Mesendoderm (in vitro differentiated cells): ENCODE data around the gene SULF2.

ENCODE experiments used
- DNase-seq: peaks from one replicate; pipeline ENCODE4 v3.0.0; 2013
- H2AK5ac ChIP-seq: 2 replicates; pipeline ENCODE4 v1.6.1; 2013; ENCODE audit warnings: low read length, inconsistent platforms
- H2BK120ac ChIP-seq: 2 replicates; pipeline ENCODE4 v1.6.1; 2013; ENCODE audit warnings: low read depth, mild to moderate bottlenecking, low read length, moderate library complexity, mixed read lengths
- H2BK15ac ChIP-seq: replicated peaks from 2 replicates; pipeline ENCODE4 v1.6.1; 2013; ENCODE audit warnings: low read depth, mild to moderate bottlenecking, moderate library complexity
- H2BK5ac ChIP-seq: 2 replicates; pipeline ENCODE4 v1.6.1; 2013; ENCODE audit warnings: low read length, inconsistent platforms
- H3K18ac ChIP-seq: 2 replicates; pipeline ENCODE4 v1.6.1; 2013; ENCODE audit warnings: mild to moderate bottlenecking, low read length, mixed read lengths
- H3K23ac ChIP-seq: one replicate; pipeline ENCODE4 v1.6.1; 2013; ENCODE audit warnings: low read length
- H3K27ac ChIP-seq: 2 replicates; pipeline ENCODE4 v1.5.1; 2013; ENCODE audit warnings: low read depth, mild to moderate bottlenecking, inconsistent platforms, low read length, moderate library complexity
- H3K27me3 ChIP-seq: 2 replicates; pipeline ENCODE4 v1.6.1; 2013; ENCODE audit warnings: low read length, control low read depth, mild to moderate bottlenecking, inconsistent platforms; ENCODE audit not compliant: insufficient read depth, poor library complexity
- H3K36me3 ChIP-seq: 2 replicates; pipeline ENCODE4 v1.6.1; 2013; ENCODE audit warnings: low read length, inconsistent platforms; ENCODE audit not compliant: control insufficient read depth, insufficient read depth
- H3K4ac ChIP-seq: one replicate; pipeline ENCODE4 v1.6.1; 2013; ENCODE audit warnings: low read depth, mild to moderate bottlenecking, low read length, moderate library complexity
- H3K4me1 ChIP-seq: 2 replicates; pipeline ENCODE4 v1.6.1; 2013; ENCODE audit warnings: low read depth, low read length, inconsistent platforms; ENCODE audit not compliant: control insufficient read depth
- H3K4me2 ChIP-seq: 2 replicates; pipeline ENCODE4 v1.6.1; 2013; ENCODE audit warnings: low read length
- H3K4me3 ChIP-seq: 2 replicates; pipeline ENCODE4 v1.5.1; 2013; ENCODE audit warnings: mild to moderate bottlenecking, low read length
- H3K56ac ChIP-seq: one replicate; pipeline ENCODE4 v1.6.1; 2013; ENCODE audit warnings: low read length
- H3K79me1 ChIP-seq: 2 replicates; pipeline ENCODE4 v1.6.1; 2013; ENCODE audit warnings: low read length, inconsistent platforms
- H3K79me2 ChIP-seq: 2 replicates; pipeline ENCODE4 v1.6.1; 2013; ENCODE audit warnings: mild to moderate bottlenecking, low read length; ENCODE audit not compliant: control insufficient read depth, insufficient read depth
- H3K9ac ChIP-seq: 2 replicates; pipeline ENCODE4 v1.6.1; 2013; ENCODE audit warnings: low read length, inconsistent platforms
- H4K5ac ChIP-seq: one replicate; pipeline ENCODE4 v1.6.1; 2013; ENCODE audit warnings: low read length
- H4K8ac ChIP-seq: one replicate; pipeline ENCODE4 v1.6.1; 2013; ENCODE audit warnings: low read depth, mild to moderate bottlenecking, control low read depth, low read length, moderate library complexity
- WGBS: extraction: QIAGEN DNeasy Blood & Tissue Kit; methylation state at CpG from one replicate; pipeline ENCODE4 v1.1.7; 2013; ENCODE audit warnings: low lambda C conversion rate, missing lambda C conversion rate; ENCODE audit not compliant: insufficient coverage; ENCODE audit errors: extremely low coverage; 5-methylcytosine and 5-hydroxymethylcytosine counted together

The SULF2 gene

GRCh38 chr20:47666304-47666703 is 119.0 kb downstream of the SULF2 start:
- no peaks in the 10 kb centered on the region for H3K79me1 ChIP-seq
- H3K18ac ChIP-seq = no peak overlapping the region
- no peaks in the 10 kb centered on the region for H3K27me3 ChIP-seq
- H3K4me1 ChIP-seq = no peaks in the 10 kb centered on the region
- no peak overlapping the region for H3K9ac ChIP-seq
- no peak overlapping the region for H2BK15ac ChIP-seq
- no peaks in the 10 kb centered on the region for H3K79me2 ChIP-seq
- H3K4me3 ChIP-seq = no peak overlapping the region
- no CpG with 5 or more reads among the region's 19 CpGs for WGBS
- no peak for DNase-seq
- no peak overlapping the region for H4K8ac ChIP-seq
- no peak overlapping the region for H2BK120ac ChIP-seq
- H3K4me2 ChIP-seq = no peak overlapping the region
- no peak overlapping the region for H3K56ac ChIP-seq
- H4K5ac ChIP-seq = no peak overlapping the region
- H2BK5ac ChIP-seq = no peak overlapping the region
- no peak overlapping the region for H2AK5ac ChIP-seq
- no peaks in the 10 kb centered on the region for H3K36me3 ChIP-seq
- H3K4ac ChIP-seq = no peak overlapping the region
- H3K27ac ChIP-seq = no peak overlapping the region
- no peak overlapping the region for H3K23ac ChIP-seq

GRCh38 chr20:47665221-47665991 is 119.9 kb downstream of the SULF2 start:
- no peaks in the 10 kb centered on the region for H3K36me3 ChIP-seq

GRCh38 chr20:47664744-47665143 is 120.5 kb downstream of the SULF2 start:
- Histone ChIP-seq H3K9ac (no peak overlapping the region), H3K79me1 (no peaks in the 10 kb centered on the region), H3K4me2 (no peak overlapping the region), H3K27ac (no peak overlapping the region), H3K56ac (no peak overlapping the region), H2BK5ac (no peak overlapping the region), H3K79me2 (no peaks in the 10 kb centered on the region), H3K18ac (no peak overlapping the region), H3K27me3 (no peaks in the 10 kb centered on the region), H4K5ac (no peak overlapping the region), H2BK120ac (no peak overlapping the region), H2AK5ac (no peak overlapping the region), H3K4me3 (no peak overlapping the region), H3K4me1 (no peaks in the 10 kb centered on the region), H3K23ac (no peak overlapping the region), H2BK15ac (no peak overlapping the region), H3K4ac (no peak overlapping the region), H4K8ac (no peak overlapping the region), H3K36me3 (no peaks in the 10 kb centered on the region)
- no CpG with 5 or more reads among the region's 12 CpGs for WGBS
- no peak for DNase-seq

More at GRCh38 chr20:47665221-47665991, 119.9 kb downstream of the SULF2 start:
- Histone ChIP-seq H2BK5ac (no peak overlapping the region), H4K5ac (no peak overlapping the region), H3K4ac (no peak overlapping the region), H3K79me1 (no peaks in the 10 kb centered on the region), H2AK5ac (no peak overlapping the region), H3K4me3 (no peak overlapping the region), H3K23ac (no peak overlapping the region), H3K56ac (no peak overlapping the region), H3K79me2 (no peaks in the 10 kb centered on the region), H2BK15ac (no peak overlapping the region), H3K9ac (no peak overlapping the region), H3K27me3 (no peaks in the 10 kb centered on the region), H3K4me1 (no peaks in the 10 kb centered on the region), H3K18ac (no peak overlapping the region), H2BK120ac (no peak overlapping the region), H3K27ac (no peak overlapping the region), H3K4me2 (no peak overlapping the region), H4K8ac (no peak overlapping the region)
- DNase-seq = no peak
- WGBS = no CpG with 5 or more reads among the region's 27 CpGs

- Histone ChIP-seq H3K4me2 (no peak overlapping the region), H3K9ac (no peak overlapping the region), H4K8ac (no peak overlapping the region), H3K27ac (no peak overlapping the region), H2BK120ac (no peak overlapping the region), H2AK5ac (no peak overlapping the region), H3K36me3 (no peaks in the 10 kb centered on the region), H2BK15ac (no peak overlapping the region), H3K23ac (no peak overlapping the region), H4K5ac (no peak overlapping the region), H3K27me3 (no peaks in the 10 kb centered on the region), H2BK5ac (no peak overlapping the region), H3K79me1 (no peaks in the 10 kb centered on the region), H3K4ac (no peak overlapping the region), H3K4me3 (no peak overlapping the region), H3K56ac (no peak overlapping the region), H3K4me1 (no peaks in the 10 kb centered on the region), H3K79me2 (no peaks in the 10 kb centered on the region), H3K18ac (no peak overlapping the region)
- WGBS = no CpG with 5 or more reads among the region's 2 CpGs
- DNase-seq = no peak
Observed at GRCh38 chr20:47664068-47664437, 121.2 kb downstream of the SULF2 start.

GRCh38 chr20:47663354-47664067 is 121.8 kb downstream of the SULF2 start:
- Histone ChIP-seq H3K56ac (no peak overlapping the region), H3K4ac (no peak overlapping the region), H3K9ac (no peak overlapping the region), H2BK5ac (no peak overlapping the region), H3K18ac (no peak overlapping the region), H2BK15ac (no peak overlapping the region), H3K27me3 (no peaks in the 10 kb centered on the region), H3K4me3 (no peak overlapping the region), H3K4me1 (no peaks in the 10 kb centered on the region), H3K79me2 (no peaks in the 10 kb centered on the region), H3K79me1 (no peaks in the 10 kb centered on the region), H3K23ac (no peak overlapping the region), H4K5ac (no peak overlapping the region), H2BK120ac (no peak overlapping the region), H3K27ac (no peak overlapping the region), H3K36me3 (no peaks in the 10 kb centered on the region), H4K8ac (no peak overlapping the region), H2AK5ac (no peak overlapping the region), H3K4me2 (no peak overlapping the region)
- DNase-seq = peak; percentile 90
- WGBS = no CpG with 5 or more reads among the region's 20 CpGs
